ENCODE measurements around the gene STX11. TPM values are rescaled to one million over a fixed set of nuclear protein-coding genes. Genes with fewer than 3 reads are reported as not detected.

The STX11 gene
- total RNA-seq, 1 experiment from 2014 or later: 3.2 TPM

DNA sequence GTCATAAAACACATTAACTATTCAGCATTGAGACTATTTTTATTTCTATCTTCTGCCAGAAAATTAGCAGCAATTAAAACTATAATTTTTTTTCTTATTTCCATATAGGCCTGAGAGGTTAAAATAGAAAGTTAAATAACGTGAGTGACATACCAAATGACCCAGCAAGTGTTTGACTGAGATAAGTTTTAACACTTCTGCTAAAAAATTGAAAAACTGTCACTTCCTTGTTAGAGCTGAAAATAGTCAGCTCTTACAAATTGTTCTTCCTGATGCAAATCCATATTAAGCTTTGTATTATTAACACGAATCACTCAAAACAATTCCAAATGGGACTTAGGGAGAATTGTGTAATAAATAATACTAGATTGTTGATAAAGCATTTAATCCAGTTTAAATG lies 26.5 kb upstream of the STX11 start:
- ChIA-PET POLR2A (interaction anchor here (0.6 kb wide), 1 partner anchor 162 kb away, joined by 3 read pairs; no protein-coding TSS in a partner anchor), CTCF (no interaction called here)
- Histone ChIP-seq H3K4me3 (ENCODE audit: low read depth in 2 of 2, low read length in 2 of 2) (no peak overlapping the region), H3K4me1 (ENCODE audit: control insufficient read depth, insufficient read depth, low read length) (no peaks in the 10 kb centered on the region), H3K27ac (ENCODE audit: low read length) (no peak overlapping the region), H3K9me3 (ENCODE audit: control insufficient read depth, insufficient read depth, low read depth, low read length) (no peaks in the 10 kb centered on the region), H3K27me3 (ENCODE audit: control insufficient read depth, insufficient read depth, low read length) (no peaks in the 10 kb centered on the region), H3K36me3 (ENCODE audit: control insufficient read depth, insufficient read depth, low read length) (no peaks in the 10 kb centered on the region)
- ATAC-seq: no peak
- in situ Hi-C loops (cut with HindIII; ENCODE audit: low pct_unique_long_range_greater_than_20kb, low sequenced_read_pairs) (loop anchor here (25.0 kb wide), 1 partner anchor 363 kb away; no protein-coding TSS in a partner anchor), intact Hi-C loops (cut with micrococcal nuclease; ENCODE audit: unreplicated experiment) (no loop called here)
- no TSS peak for BruUV-seq (replicated peaks)
- no peak for TF ChIP-seq SIN3A (IDR thresholded peaks at IDR 0.05; ENCODE audit: borderline replicate concordance, insufficient read depth, low read depth, low read length)
- DNase-seq (ENCODE audit: low read depth, low spot score): no peak

GRCh38 chr6:144127097-144127496 lies 23.2 kb upstream of the STX11 start:
- H3K9me3 ChIP-seq (ENCODE audit: control insufficient read depth, insufficient read depth, low read depth, low read length): no peaks in the 10 kb centered on the region
- no peak for TF ChIP-seq SIN3A (IDR thresholded peaks at IDR 0.05; ENCODE audit: borderline replicate concordance, insufficient read depth, low read depth, low read length)
- TF ChIP-seq REST (IDR thresholded peaks at IDR 0.05; ENCODE audit: insufficient read depth in 1 of 2, low read depth in 2 of 2, low read length in 1 of 2): no peak
- no peak for TF ChIP-seq POLR2AphosphoS5 (IDR thresholded peaks at IDR 0.05; ENCODE audit: low read depth, low read length)
- TF ChIP-seq, protein P1, sequence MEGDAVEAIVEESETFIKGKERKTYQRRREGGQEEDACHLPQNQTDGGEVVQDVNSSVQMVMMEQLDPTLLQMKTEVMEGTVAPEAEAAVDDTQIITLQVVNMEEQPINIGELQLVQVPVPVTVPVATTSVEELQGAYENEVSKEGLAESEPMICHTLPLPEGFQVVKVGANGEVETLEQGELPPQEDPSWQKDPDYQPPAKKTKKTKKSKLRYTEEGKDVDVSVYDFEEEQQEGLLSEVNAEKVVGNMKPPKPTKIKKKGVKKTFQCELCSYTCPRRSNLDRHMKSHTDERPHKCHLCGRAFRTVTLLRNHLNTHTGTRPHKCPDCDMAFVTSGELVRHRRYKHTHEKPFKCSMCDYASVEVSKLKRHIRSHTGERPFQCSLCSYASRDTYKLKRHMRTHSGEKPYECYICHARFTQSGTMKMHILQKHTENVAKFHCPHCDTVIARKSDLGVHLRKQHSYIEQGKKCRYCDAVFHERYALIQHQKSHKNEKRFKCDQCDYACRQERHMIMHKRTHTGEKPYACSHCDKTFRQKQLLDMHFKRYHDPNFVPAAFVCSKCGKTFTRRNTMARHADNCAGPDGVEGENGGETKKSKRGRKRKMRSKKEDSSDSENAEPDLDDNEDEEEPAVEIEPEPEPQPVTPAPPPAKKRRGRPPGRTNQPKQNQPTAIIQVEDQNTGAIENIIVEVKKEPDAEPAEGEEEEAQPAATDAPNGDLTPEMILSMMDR (IDR thresholded peaks at IDR 0.05): no peak
- TF ChIP-seq TCF7L2 (IDR thresholded peaks at IDR 0.05; ENCODE audit: low read depth, low read length): no peak
- no TSS peak for BruUV-seq (replicated peaks)
- ChIA-PET CTCF (no interaction called here), POLR2A (interaction anchor here (0.7 kb wide), 1 partner anchor 32 kb away, joined by 3 read pairs; the partner anchor contains the start of gene SF3B5)
- no peaks in the 10 kb centered on the region for H3K4me1 ChIP-seq (ENCODE audit: control insufficient read depth, insufficient read depth, low read length)
- H3K27ac ChIP-seq (ENCODE audit: low read length): no peak overlapping the region
- ATAC-seq: no peak
- DNase-seq (ENCODE audit: low read depth, low spot score): no peak
- in situ Hi-C loops (cut with HindIII; ENCODE audit: low pct_unique_long_range_greater_than_20kb, low sequenced_read_pairs): no loop called here
- H3K27me3 ChIP-seq (ENCODE audit: control insufficient read depth, insufficient read depth, low read length): no peaks in the 10 kb centered on the region
- intact Hi-C loops (cut with micrococcal nuclease; ENCODE audit: unreplicated experiment): no loop called here
- H3K4me3 ChIP-seq (ENCODE audit: low read depth in 2 of 2, low read length in 2 of 2): no peak overlapping the region
- no peaks in the 10 kb centered on the region for H3K36me3 ChIP-seq (ENCODE audit: control insufficient read depth, insufficient read depth, low read length)

GRCh38 chr6:144129469-144129868 lies 20.8 kb upstream of the STX11 start:
- intact Hi-C loops (cut with micrococcal nuclease; ENCODE audit: unreplicated experiment) (no loop called here), in situ Hi-C loops (cut with HindIII; ENCODE audit: low pct_unique_long_range_greater_than_20kb, low sequenced_read_pairs) (no loop called here)
- DNase-seq (ENCODE audit: low read depth, low spot score): no peak
- ATAC-seq: no peak
- ChIA-PET POLR2A (interaction anchor here (0.5 kb wide), 1 partner anchor 62 kb away, joined by 3 read pairs; no protein-coding TSS in a partner anchor), CTCF (no interaction called here)
- no peak for TF ChIP-seq POLR2AphosphoS5 (IDR thresholded peaks at IDR 0.05; ENCODE audit: low read depth, low read length)
- TF ChIP-seq SIN3A (IDR thresholded peaks at IDR 0.05; ENCODE audit: borderline replicate concordance, insufficient read depth, low read depth, low read length): no peak
- no peak for TF ChIP-seq REST (IDR thresholded peaks at IDR 0.05; ENCODE audit: insufficient read depth in 1 of 2, low read depth in 2 of 2, low read length in 1 of 2)
- TF ChIP-seq, protein P1 (IDR thresholded peaks at IDR 0.05): no peak
- no peak for TF ChIP-seq TCF7L2 (IDR thresholded peaks at IDR 0.05; ENCODE audit: low read depth, low read length)
- H3K27ac ChIP-seq (ENCODE audit: low read length): no peak overlapping the region
- no peak overlapping the region for H3K4me3 ChIP-seq (ENCODE audit: low read depth in 2 of 2, low read length in 2 of 2)
- H3K4me1 ChIP-seq (ENCODE audit: control insufficient read depth, insufficient read depth, low read length): no peaks in the 10 kb centered on the region
- no peaks in the 10 kb centered on the region for H3K9me3 ChIP-seq (ENCODE audit: control insufficient read depth, insufficient read depth, low read depth, low read length)
- no TSS peak for BruUV-seq (replicated peaks)
- H3K36me3 ChIP-seq (ENCODE audit: control insufficient read depth, insufficient read depth, low read length): no peaks in the 10 kb centered on the region
- no peaks in the 10 kb centered on the region for H3K27me3 ChIP-seq (ENCODE audit: control insufficient read depth, insufficient read depth, low read length)

Measured in Panc1 (cell line).